PC-9 (cell line): ENCODE results near the gene ADAMTS2. TPM values are rescaled to one million over a fixed set of nuclear protein-coding genes. Genes with fewer than 3 reads are reported as not detected.

Experiments used
- BruUV-seq: library from RNA; stranded (reverse); fragments of 400-500 nt; replicated peaks from 2 replicates; lab custom pipeline; 2021; lab: Mats Ljungman, UMichigan
- CTCF ChIA-PET: fragments of 300-600 bp; sonication (Branson Sonifier 250); formaldehyde crosslinking; loops from one replicate; lab custom pipeline; 2022; ENCODE audit warnings: antibody characterized with exemption; lab: Charles Lee
- POLR2A ChIA-PET: fragments of 300-600 bp; sonication (Branson Sonifier 250); formaldehyde crosslinking; loops from one replicate; lab custom pipeline; 2022; ENCODE audit warnings: antibody characterized with exemption; ENCODE audit not compliant: unreplicated experiment; lab: Charles Lee
- DNase-seq, 2 experiments: peaks; one replicate each; pipeline versions ENCODE4 v3.0.0 to v3.0.0-alpha.2; 2015 to 2022; ENCODE audit warnings: mixed read lengths in 1 of 2
- H2AFZ ChIP-seq: fragments of 200-600 bp; sonication (generic); 2 replicates; pipeline ENCODE4 v1.8.1; 2017; ENCODE audit warnings: antibody characterized with exemption
- H3F3A ChIP-seq: fragments of 200-600 bp; sonication (generic); 2 replicates; pipeline ENCODE4 v1.8.1; 2017; ENCODE audit warnings: antibody characterized with exemption, mild to moderate bottlenecking, low read depth; ENCODE audit not compliant: insufficient read depth
- H3K27ac ChIP-seq: fragments of 200-600 bp; sonication (generic); 2 replicates; pipeline ENCODE4 v1.6.1; 2016; ENCODE audit warnings: mixed run types
- H3K27me3 ChIP-seq: fragments of 200-600 bp; sonication (generic); 2 replicates; pipeline ENCODE4 v1.6.1; 2016; ENCODE audit warnings: low read depth, mixed run types; ENCODE audit not compliant: insufficient read depth
- H3K36me3 ChIP-seq: fragments of 200-600 bp; sonication (generic); 2 replicates; pipeline ENCODE4 v1.6.1; 2016; ENCODE audit warnings: low read depth, mixed run types
- H3K4me1 ChIP-seq: fragments of 200-600 bp; sonication (generic); replicated peaks from 2 replicates; pipeline ENCODE4 v1.6.1; 2016; ENCODE audit warnings: mixed run types; ENCODE audit not compliant: insufficient read depth
- H3K4me2 ChIP-seq: fragments of 200-600 bp; sonication (generic); 2 replicates; pipeline ENCODE4 v1.6.1; 2017; ENCODE audit warnings: mixed run types
- H3K4me3 ChIP-seq: fragments of 200-600 bp; sonication (generic); 2 replicates; pipeline ENCODE4 v1.6.1; 2016; ENCODE audit warnings: mixed run types
- H3K79me2 ChIP-seq: fragments of 200-600 bp; sonication (generic); 2 replicates; pipeline ENCODE4 v1.6.1; 2017; ENCODE audit warnings: low read depth, mixed run types
- H3K9me2 ChIP-seq: fragments of 200-600 bp; sonication (generic); 2 replicates; pipeline ENCODE4 v1.8.1; 2017; ENCODE audit warnings: mild to moderate bottlenecking; ENCODE audit not compliant: insufficient read depth
- H3K9me3 ChIP-seq: fragments of 200-600 bp; sonication (generic); 2 replicates; pipeline ENCODE4 v1.8.1; 2016; ENCODE audit warnings: low read depth; ENCODE audit not compliant: insufficient read depth
- H4K20me1 ChIP-seq: fragments of 200-600 bp; sonication (generic); 2 replicates; pipeline ENCODE4 v1.8.1; 2017; ENCODE audit not compliant: insufficient read depth
- EZH2 ChIP-seq: fragments of 200-600 bp; sonication (generic); IDR thresholded peaks from 2 replicates; pipeline ENCODE4 v1.8.0; 2017; ENCODE audit warnings: antibody characterized with exemption, low read depth
- intact Hi-C: fragments of 100-400 bp; cut with micrococcal nuclease; formaldehyde crosslinking; loops from one replicate; pipeline ENCODE4 v1.10.0; 2022; ENCODE audit not compliant: unreplicated experiment
- total RNA-seq: library from RNA; stranded (reverse); gene quantifications from 2 replicates; pipeline ENCODE4 v1.2.3, GENCODE V29; 2021
- TF ChIP-seq, protein P1 (sequence below): fragments of 200-600 bp; sonication (generic); conservative IDR thresholded peaks from 2 replicates; pipeline ENCODE4 v1.6.1; 2017; ENCODE audit warnings: mixed run types, antibody characterized with exemption, mild to moderate bottlenecking, moderate library complexity

ADAMTS2 gene
- total RNA-seq, 1 experiment from 2014 or later, result not detected

- Histone ChIP-seq H3K79me2 (no peaks in the 10 kb centered on the region), H4K20me1 (no peaks in the 10 kb centered on the region), H3K4me1 (no peaks in the 10 kb centered on the region), H3K4me3 (no peak overlapping the region), H3K27me3 (peaks cover 93% of the 10 kb centered on the region), H3K36me3 (no peaks in the 10 kb centered on the region), H3K4me2 (no peak overlapping the region), H3K9me3 (no peaks in the 10 kb centered on the region), H3K27ac (no peak overlapping the region), H3F3A (no peaks in the 10 kb centered on the region), H2AFZ (no peak overlapping the region), H3K9me2 (no peaks in the 10 kb centered on the region)
- POLR2A ChIA-PET, result no interaction called here
- no peak for DNase-seq
- no TSS peak for BruUV-seq
- intact Hi-C loops, result no loop called here
- TF ChIP-seq EZH2, result no peak
- TF ChIP-seq, protein P1, sequence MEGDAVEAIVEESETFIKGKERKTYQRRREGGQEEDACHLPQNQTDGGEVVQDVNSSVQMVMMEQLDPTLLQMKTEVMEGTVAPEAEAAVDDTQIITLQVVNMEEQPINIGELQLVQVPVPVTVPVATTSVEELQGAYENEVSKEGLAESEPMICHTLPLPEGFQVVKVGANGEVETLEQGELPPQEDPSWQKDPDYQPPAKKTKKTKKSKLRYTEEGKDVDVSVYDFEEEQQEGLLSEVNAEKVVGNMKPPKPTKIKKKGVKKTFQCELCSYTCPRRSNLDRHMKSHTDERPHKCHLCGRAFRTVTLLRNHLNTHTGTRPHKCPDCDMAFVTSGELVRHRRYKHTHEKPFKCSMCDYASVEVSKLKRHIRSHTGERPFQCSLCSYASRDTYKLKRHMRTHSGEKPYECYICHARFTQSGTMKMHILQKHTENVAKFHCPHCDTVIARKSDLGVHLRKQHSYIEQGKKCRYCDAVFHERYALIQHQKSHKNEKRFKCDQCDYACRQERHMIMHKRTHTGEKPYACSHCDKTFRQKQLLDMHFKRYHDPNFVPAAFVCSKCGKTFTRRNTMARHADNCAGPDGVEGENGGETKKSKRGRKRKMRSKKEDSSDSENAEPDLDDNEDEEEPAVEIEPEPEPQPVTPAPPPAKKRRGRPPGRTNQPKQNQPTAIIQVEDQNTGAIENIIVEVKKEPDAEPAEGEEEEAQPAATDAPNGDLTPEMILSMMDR, result no peak
- CTCF ChIA-PET, result no interaction called here
These were observed 140.7 kb downstream of the ADAMTS2 start for GRCh38 chr5:179204572-179204971.

DNA sequence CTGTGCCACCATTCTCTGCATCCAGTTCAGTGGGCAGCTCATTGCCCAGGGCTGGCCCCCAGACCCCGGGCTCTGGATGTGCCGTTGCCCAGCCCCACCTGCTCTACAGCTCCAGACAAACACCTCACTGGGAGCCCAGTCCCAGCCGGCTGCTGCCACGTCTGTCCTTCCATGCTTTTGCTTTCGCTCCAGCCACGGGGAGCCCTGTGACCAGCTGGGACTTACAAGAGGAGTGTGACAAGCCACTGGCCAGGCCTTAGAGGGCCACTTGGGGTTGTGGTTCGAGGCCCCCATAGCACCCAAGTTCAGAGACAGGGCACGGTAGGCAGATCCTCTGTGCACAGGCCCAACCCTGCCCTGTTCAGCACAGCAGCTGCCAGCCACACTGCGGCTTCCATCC, 142.0 kb downstream of the ADAMTS2 start:
- Histone ChIP-seq H3F3A (no peaks in the 10 kb centered on the region), H3K9me3 (no peaks in the 10 kb centered on the region), H3K9me2 (no peaks in the 10 kb centered on the region), H4K20me1 (no peaks in the 10 kb centered on the region), H3K27me3 (peaks cover 93% of the 10 kb centered on the region), H2AFZ (no peak overlapping the region), H3K4me2 (no peak overlapping the region), H3K4me1 (no peaks in the 10 kb centered on the region), H3K79me2 (no peaks in the 10 kb centered on the region), H3K27ac (no peak overlapping the region), H3K36me3 (no peaks in the 10 kb centered on the region), H3K4me3 (no peak overlapping the region)
- intact Hi-C loops, result no loop called here
- no TSS peak for BruUV-seq
- TF ChIP-seq, protein P1, result no peak
- TF ChIP-seq EZH2, result no peak
- ChIA-PET POLR2A (no interaction called here), CTCF (no interaction called here)
- no peak for DNase-seq

- TF ChIP-seq EZH2, result no peak
- TF ChIP-seq, protein P1, result no peak
These were observed 143.3 kb downstream of the ADAMTS2 start for GRCh38 chr5:179201986-179202385.

More at GRCh38 chr5:179201986-179202385, 143.3 kb downstream of the ADAMTS2 start:
- no peaks in the 10 kb centered on the region for H3K36me3 ChIP-seq
- H4K20me1 ChIP-seq, result no peaks in the 10 kb centered on the region
- no peaks in the 10 kb centered on the region for H3K79me2 ChIP-seq
- H3K27ac ChIP-seq, result no peak overlapping the region
- DNase-seq, result no peak
- no peak overlapping the region for H3K4me3 ChIP-seq
- POLR2A ChIA-PET, result no interaction called here
- no peaks in the 10 kb centered on the region for H3F3A ChIP-seq
- H3K4me1 ChIP-seq, result no peaks in the 10 kb centered on the region
- H3K9me3 ChIP-seq, result no peaks in the 10 kb centered on the region
- intact Hi-C loops, result no loop called here
- H3K27me3 ChIP-seq, result peaks cover 93% of the 10 kb centered on the region
- no peak overlapping the region for H2AFZ ChIP-seq
- no TSS peak for BruUV-seq
- no peak overlapping the region for H3K4me2 ChIP-seq
- H3K9me2 ChIP-seq, result no peaks in the 10 kb centered on the region
- CTCF ChIA-PET, result no interaction called here
